Trophoblast cell (in vitro differentiated cells and primary cell): ENCODE results near the gene DMBT1.

Source experiments
- DNase-seq, 2 donors: peaks; one replicate each; pipeline ENCODE4 v3.0.0-alpha.2; 2016
- H2AFZ ChIP-seq: 2 replicates; pipeline ENCODE4 v1.6.1; 2013; ENCODE audit warnings: low read length, moderate library complexity, mild to moderate bottlenecking; ENCODE audit not compliant: insufficient read depth, poor library complexity
- H2AK5ac ChIP-seq: 2 replicates; pipeline ENCODE4 v1.6.1; 2013; ENCODE audit warnings: mild to moderate bottlenecking, low read length
- H2BK120ac ChIP-seq: 2 replicates; pipeline ENCODE4 v1.6.1; 2013; ENCODE audit warnings: low read length, mild to moderate bottlenecking, moderate library complexity; ENCODE audit not compliant: insufficient read depth, poor library complexity
- H2BK12ac ChIP-seq: 2 replicates; pipeline ENCODE4 v1.6.1; 2013; ENCODE audit warnings: mild to moderate bottlenecking, low read length, moderate library complexity
- H2BK5ac ChIP-seq: 2 replicates; pipeline ENCODE4 v1.6.1; 2013; ENCODE audit warnings: low read length, low read depth, moderate library complexity, mild to moderate bottlenecking; ENCODE audit not compliant: poor library complexity
- H3K14ac ChIP-seq: 2 replicates; pipeline ENCODE4 v1.6.1; 2013; ENCODE audit warnings: mild to moderate bottlenecking, low read length
- H3K18ac ChIP-seq: 2 replicates; pipeline ENCODE4 v1.6.1; 2013; ENCODE audit warnings: mild to moderate bottlenecking, low read length
- H3K23ac ChIP-seq: 2 replicates; pipeline ENCODE4 v1.6.1; 2013; ENCODE audit warnings: low read length
- H3K27ac ChIP-seq: 2 replicates; pipeline ENCODE4 v1.5.1; 2013; ENCODE audit warnings: low read depth, mild to moderate bottlenecking, inconsistent platforms, low read length, moderate library complexity
- H3K27me3 ChIP-seq: 2 replicates; pipeline ENCODE4 v1.6.1; 2013; ENCODE audit warnings: inconsistent platforms, mild to moderate bottlenecking, low read length, moderate library complexity; ENCODE audit not compliant: insufficient read depth
- H3K36me3 ChIP-seq, 2 experiments: 1 replicate in 1 of 2; 2 replicates in 1 of 2; pipeline ENCODE4 v1.6.1; 2013; ENCODE audit warnings: low read length in 2 of 2, mild to moderate bottlenecking in 2 of 2, moderate library complexity in 1 of 2; ENCODE audit not compliant: insufficient read depth in 2 of 2, control insufficient read depth in 1 of 2
- H3K4ac ChIP-seq: 2 replicates; pipeline ENCODE4 v1.6.1; 2013; ENCODE audit warnings: low read depth, mild to moderate bottlenecking, low read length, moderate library complexity
- H3K4me1 ChIP-seq, 2 experiments: 1 replicate in 1 of 2; 2 replicates in 1 of 2; pipeline ENCODE4 v1.6.1; 2013; ENCODE audit warnings: low read length in 2 of 2, mild to moderate bottlenecking in 2 of 2, moderate library complexity in 1 of 2; ENCODE audit not compliant: insufficient read depth in 2 of 2, control insufficient read depth in 1 of 2
- H3K4me2 ChIP-seq: 2 replicates; pipeline ENCODE4 v1.6.1; 2013; ENCODE audit warnings: inconsistent platforms, mild to moderate bottlenecking, low read length, moderate library complexity
- H3K4me3 ChIP-seq: 2 replicates; pipeline ENCODE4 v1.5.1; 2013; ENCODE audit warnings: mild to moderate bottlenecking, low read depth, low read length, inconsistent platforms
- H3K79me1 ChIP-seq: one replicate; pipeline ENCODE4 v1.6.1; 2013; ENCODE audit warnings: low read length
- H3K79me2 ChIP-seq: 2 replicates; pipeline ENCODE4 v1.6.1; 2013; ENCODE audit warnings: low read length, mild to moderate bottlenecking; ENCODE audit not compliant: control insufficient read depth, insufficient read depth, poor library complexity
- H3K9ac ChIP-seq: 2 replicates; pipeline ENCODE4 v1.6.1; 2013; ENCODE audit warnings: mild to moderate bottlenecking, low read length
- H3K9me3 ChIP-seq: 2 replicates; pipeline ENCODE4 v1.6.1; 2013; ENCODE audit warnings: low read depth, mild to moderate bottlenecking, control low read depth, inconsistent platforms, low read length; ENCODE audit not compliant: insufficient read depth
- H4K12ac ChIP-seq: 2 replicates; pipeline ENCODE4 v1.6.1; 2013; ENCODE audit warnings: low read depth, mild to moderate bottlenecking, low read length, moderate library complexity
- H4K8ac ChIP-seq: 2 replicates; pipeline ENCODE4 v1.6.1; 2013; ENCODE audit warnings: low read depth, mild to moderate bottlenecking, low read length, moderate library complexity
- H4K91ac ChIP-seq: one replicate; pipeline ENCODE4 v1.6.1; 2013; ENCODE audit warnings: low read depth, mild to moderate bottlenecking, low read length, moderate library complexity
- WGBS: extraction: QIAGEN DNeasy Blood & Tissue Kit; methylation state at CpG from one replicate; pipeline ENCODE4 v1.1.7; 2013; ENCODE audit warnings: missing lambda C conversion rate; ENCODE audit not compliant: insufficient read length, insufficient coverage; ENCODE audit errors: extremely low coverage; 5-methylcytosine and 5-hydroxymethylcytosine counted together

The DMBT1 gene

DNA sequence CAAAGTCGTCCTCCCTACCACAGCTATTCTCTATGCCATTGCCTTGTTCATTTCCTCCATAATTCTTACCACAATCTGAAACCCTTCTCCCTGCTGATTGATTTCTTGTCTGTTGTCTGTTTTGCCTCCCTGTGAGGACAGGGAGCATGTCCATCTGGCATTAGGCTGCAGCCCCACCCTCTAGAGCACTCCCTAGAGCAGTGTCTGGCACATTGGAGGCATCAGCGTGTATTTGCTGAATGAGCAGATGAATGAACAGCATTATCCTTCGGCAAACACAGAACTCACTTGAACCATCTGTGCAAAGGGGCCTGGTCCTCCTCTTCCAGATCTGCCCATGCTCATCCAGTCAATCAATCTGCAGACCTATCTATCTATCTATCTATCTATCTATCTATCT, 5.1 kb upstream of the DMBT1 start:
- no peak overlapping the region for H3K23ac ChIP-seq
- no peak overlapping the region for H4K12ac ChIP-seq
- no CpG with 5 or more reads among the region's 3 CpGs for WGBS

GRCh38 chr10:122557516-122557915, 3.0 kb upstream of the DMBT1 start:
- Histone ChIP-seq H3K4me3 (no peak overlapping the region), H2BK5ac (no peak overlapping the region), H3K9me3 (peaks cover 6% of the 10 kb centered on the region), H3K4me2 (no peak overlapping the region), H3K4ac (no peak overlapping the region), H4K8ac (no peak overlapping the region), H3K27ac (no peak overlapping the region), H2BK120ac (no peak overlapping the region), H3K79me2 (no peaks in the 10 kb centered on the region), H4K91ac (no peak overlapping the region), H3K36me3 (no peaks in the 10 kb centered on the region), H3K4me1 (peaks cover 9 to 10% of the 10 kb centered on the region in 2 experiments), H2AFZ (no peak overlapping the region), H3K27me3 (no peaks in the 10 kb centered on the region), H3K18ac (no peak overlapping the region), H4K12ac (no peak overlapping the region), H2AK5ac (no peak overlapping the region), H3K23ac (no peak overlapping the region), H2BK12ac (no peak overlapping the region), H3K9ac (no peak overlapping the region), H3K14ac (no peak overlapping the region), H3K79me1 (no peaks in the 10 kb centered on the region)
- DNase-seq: peak in 1 of 2 donors; percentile 23
- WGBS: no CpG with 5 or more reads among the region's 9 CpGs

More for the DNA sequence above, 5.1 kb upstream of the DMBT1 start:
- Histone ChIP-seq H2BK120ac (no peak overlapping the region), H3K36me3 (no peaks in the 10 kb centered on the region), H3K79me1 (no peaks in the 10 kb centered on the region), H3K9ac (no peak overlapping the region), H3K79me2 (no peaks in the 10 kb centered on the region), H2BK5ac (no peak overlapping the region), H4K8ac (no peak overlapping the region), H3K14ac (no peak overlapping the region), H2AFZ (no peak overlapping the region), H3K18ac (no peak overlapping the region), H3K27ac (no peak overlapping the region), H3K4me2 (no peak overlapping the region), H3K4me3 (no peak overlapping the region), H2BK12ac (no peak overlapping the region), H4K91ac (no peak overlapping the region), H3K4me1 (peaks cover 9 to 12% of the 10 kb centered on the region in 2 experiments), H3K9me3 (peaks cover 9% of the 10 kb centered on the region), H3K4ac (no peak overlapping the region), H2AK5ac (no peak overlapping the region), H3K27me3 (no peaks in the 10 kb centered on the region)
- DNase-seq: no peak

GRCh38 chr10:122558452-122558851, 2.1 kb upstream of the DMBT1 start:
- no peak overlapping the region for H3K4me3 ChIP-seq
- peaks cover 6% of the 10 kb centered on the region for H3K9me3 ChIP-seq
- no peak overlapping the region for H3K18ac ChIP-seq
- H2BK120ac ChIP-seq: no peak overlapping the region
- H2BK5ac ChIP-seq: no peak overlapping the region
- no CpG with 5 or more reads among the region's 5 CpGs for WGBS
- H3K4me2 ChIP-seq: no peak overlapping the region
- H3K4ac ChIP-seq: no peak overlapping the region
- H4K12ac ChIP-seq: no peak overlapping the region
- no peak overlapping the region for H2AFZ ChIP-seq
- H2AK5ac ChIP-seq: no peak overlapping the region
- no peak overlapping the region for H2BK12ac ChIP-seq
- H3K4me1 ChIP-seq: peaks cover 9 to 10% of the 10 kb centered on the region in 2 experiments
- no peak overlapping the region for H3K27ac ChIP-seq
- H3K27me3 ChIP-seq: no peaks in the 10 kb centered on the region
- peaks cover 3% of the 10 kb centered on the region for H3K79me1 ChIP-seq
- H3K9ac ChIP-seq: no peak overlapping the region
- H4K91ac ChIP-seq: no peak overlapping the region
- no peaks in the 10 kb centered on the region for H3K79me2 ChIP-seq
- H3K14ac ChIP-seq: no peak overlapping the region
- no peaks in the 10 kb centered on the region for H3K36me3 ChIP-seq
- DNase-seq: peak in 1 of 2 donors; percentile 29
- no peak overlapping the region for H3K23ac ChIP-seq
- no peak overlapping the region for H4K8ac ChIP-seq

GRCh38 chr10:122559228-122559627, 1.3 kb upstream of the DMBT1 start:
- Histone ChIP-seq H3K36me3 (no peaks in the 10 kb centered on the region), H3K9me3 (peaks cover 6% of the 10 kb centered on the region), H3K14ac (no peak overlapping the region), H3K27me3 (no peaks in the 10 kb centered on the region), H3K4me3 (no peak overlapping the region), H2BK12ac (no peak overlapping the region), H3K4me2 (no peak overlapping the region), H3K4ac (no peak overlapping the region), H3K79me2 (no peaks in the 10 kb centered on the region), H3K9ac (no peak overlapping the region), H3K18ac (no peak overlapping the region), H3K23ac (no peak overlapping the region), H3K4me1 (peaks cover 9 to 10% of the 10 kb centered on the region in 2 experiments), H4K91ac (no peak overlapping the region), H2BK120ac (no peak overlapping the region), H2AFZ (no peak overlapping the region), H3K79me1 (peaks cover 3% of the 10 kb centered on the region), H4K12ac (no peak overlapping the region), H2AK5ac (no peak overlapping the region), H2BK5ac (no peak overlapping the region), H3K27ac (no peak overlapping the region), H4K8ac (no peak overlapping the region)
- peak; percentile 64 to 71 for DNase-seq
- no CpG with 5 or more reads among the region's 2 CpGs for WGBS
